ENCODE results near the gene KRTAP4-16.
"Not testable (repeated sequence)": the region's sequence is repeated elsewhere in the genome, so short reads cannot be mapped to it uniquely, and the experiment has no call there.

The KRTAP4-16 gene

DNA sequence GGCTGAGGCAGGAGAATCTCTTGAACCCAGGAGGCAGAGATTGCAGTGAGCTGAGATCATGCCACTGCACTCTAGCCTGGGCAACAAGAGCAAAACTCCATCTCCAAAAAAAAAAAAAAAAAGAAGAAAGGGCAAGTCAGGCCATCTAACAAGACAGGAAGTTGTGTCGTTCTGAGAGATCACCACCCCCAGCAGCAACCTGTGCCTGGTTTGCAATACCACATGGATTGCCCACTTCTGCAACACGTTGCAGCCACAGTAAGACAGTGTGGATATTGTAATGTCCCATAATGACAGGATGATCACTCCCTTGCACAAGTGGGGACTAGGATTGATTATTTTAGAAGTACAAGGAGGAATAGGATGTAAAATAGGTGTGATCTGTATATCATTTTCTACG lies 33.0 kb downstream of the KRTAP4-16 start:
- DNase-seq, result no peak

- DNase-seq, result no peak
These were observed 34.7 kb downstream of the KRTAP4-16 start for GRCh38 chr17:41067281-41067680.

GRCh38 chr17:41065829-41066624 lies 36.0 kb downstream of the KRTAP4-16 start, which contains the start of gene KRTAP2-4:
TSS of gene KRTAP2-4 (minus strand) at chr17:41065879. CDS start at chr17:41065845, 34 bp downstream.
- DNase-seq, result no peak

DNA sequence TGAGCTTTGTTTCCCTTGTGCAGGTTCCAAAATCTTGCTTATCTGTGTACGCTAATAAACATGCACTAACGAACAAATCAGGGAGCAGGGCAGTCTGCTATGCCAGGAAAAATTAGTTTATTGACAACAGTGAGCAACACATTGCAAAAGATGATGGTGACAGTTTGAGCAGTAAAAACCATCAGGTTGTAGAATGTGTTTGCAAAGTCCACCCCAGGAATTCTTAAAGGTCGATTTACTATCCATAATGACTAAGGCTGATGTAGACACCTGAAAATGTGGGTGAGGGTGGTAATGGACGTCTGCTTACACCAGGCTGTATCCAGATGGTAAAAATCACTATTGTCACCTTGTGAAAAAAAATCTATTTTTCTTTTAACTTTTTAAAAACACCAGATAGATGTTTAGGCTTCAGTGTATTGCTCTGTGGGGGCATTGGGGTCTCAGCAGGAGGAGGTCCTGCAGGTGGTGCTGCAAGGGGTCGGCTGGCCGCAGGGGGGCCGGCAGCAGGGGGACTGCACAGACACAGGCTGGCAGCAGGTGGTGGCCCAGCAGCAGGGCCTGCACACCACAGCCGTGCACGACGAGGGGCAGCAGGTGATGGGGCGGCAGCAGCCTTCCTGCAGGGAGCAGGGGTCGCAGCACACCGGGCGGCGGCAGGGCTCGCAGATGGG lies 36.9 kb downstream of the KRTAP4-16 start:
- not testable (repeated sequence) for DNase-seq

DNA sequence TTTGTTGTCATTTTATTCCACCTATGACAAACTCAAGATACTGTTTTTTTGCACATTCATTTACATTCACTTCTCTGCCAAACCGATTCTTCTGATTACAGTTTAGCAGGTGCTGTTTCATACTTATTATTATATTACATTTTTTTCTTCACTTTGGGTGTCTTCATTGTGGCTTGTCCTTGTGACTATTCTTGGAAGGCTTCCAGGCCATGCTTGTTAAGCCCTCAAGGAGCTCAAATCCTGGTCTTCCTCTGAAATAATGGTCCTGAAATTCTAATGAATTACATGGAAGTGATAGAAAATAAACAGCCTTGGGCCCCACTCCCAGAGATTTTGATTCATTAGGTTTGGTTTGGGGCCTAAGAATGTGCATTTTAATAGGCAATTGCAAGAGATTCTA lies 37.7 kb downstream of the KRTAP4-16 start:
- no peak for DNase-seq

GRCh38 chr17:41063449-41063848 lies 38.6 kb downstream of the KRTAP4-16 start:
- no peak for DNase-seq

- DNase-seq, result no peak
These were observed 40.0 kb downstream of the KRTAP4-16 start for GRCh38 chr17:41061964-41062363.

DNA sequence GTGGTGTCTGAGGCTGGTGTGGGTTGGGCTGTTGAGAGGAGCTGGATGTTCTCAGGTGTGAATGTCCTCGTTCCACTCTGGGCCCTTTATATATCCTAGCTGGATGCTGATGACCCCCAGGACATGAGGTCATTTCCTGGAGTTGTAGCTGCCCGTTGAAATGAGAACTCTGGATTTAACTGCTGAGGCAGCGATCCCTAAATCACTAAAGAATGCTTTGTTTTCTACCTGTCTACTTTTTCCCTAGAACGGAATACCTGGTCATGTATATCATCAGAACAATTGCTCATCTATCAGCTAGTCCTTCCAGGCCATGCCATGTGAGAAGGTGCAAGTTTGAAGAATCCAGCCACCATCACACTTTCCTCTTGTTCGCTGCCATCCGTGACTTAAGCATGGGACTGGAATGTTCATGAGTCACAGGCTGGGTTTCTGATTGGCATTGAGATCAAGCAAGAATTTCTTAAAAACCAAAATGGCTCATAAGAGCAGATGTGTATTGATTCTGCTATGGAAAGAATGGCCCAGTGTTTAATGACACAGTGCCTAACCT lies 41.9 kb downstream of the KRTAP4-16 start, which contains the start of gene KRTAP2-3:
Gene KRTAP2-3 (minus strand): TSS at position 63 of the 553 bp plus-strand sequence. CDS start 64 bp downstream, outside the sequence.
- no peak for DNase-seq

- DNase-seq, result not testable (repeated sequence)
These were observed 42.5 kb downstream of the KRTAP4-16 start for GRCh38 chr17:41059276-41060051.

GRCh38 chr17:41058741-41059140 lies 43.3 kb downstream of the KRTAP4-16 start:
- no peak for DNase-seq

DNA sequence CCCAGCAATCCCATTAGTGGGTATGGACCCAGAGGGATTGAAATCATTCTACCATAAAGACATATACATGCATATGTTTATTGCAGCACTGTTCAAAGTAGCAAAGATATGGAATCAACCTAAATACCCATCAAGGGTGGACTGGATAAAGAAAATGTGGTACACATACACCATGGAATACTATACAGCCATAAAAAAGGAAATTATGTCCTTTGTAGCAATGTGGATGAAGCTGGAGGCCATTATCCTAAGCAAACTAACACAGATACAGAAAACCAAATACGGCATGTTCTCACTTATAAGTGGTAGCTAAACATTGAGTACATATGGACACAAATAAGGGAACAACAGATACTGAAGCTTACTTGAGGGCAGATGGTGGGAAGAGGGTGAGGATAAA lies 44.5 kb downstream of the KRTAP4-16 start:
- DNase-seq, result no peak

DNA sequence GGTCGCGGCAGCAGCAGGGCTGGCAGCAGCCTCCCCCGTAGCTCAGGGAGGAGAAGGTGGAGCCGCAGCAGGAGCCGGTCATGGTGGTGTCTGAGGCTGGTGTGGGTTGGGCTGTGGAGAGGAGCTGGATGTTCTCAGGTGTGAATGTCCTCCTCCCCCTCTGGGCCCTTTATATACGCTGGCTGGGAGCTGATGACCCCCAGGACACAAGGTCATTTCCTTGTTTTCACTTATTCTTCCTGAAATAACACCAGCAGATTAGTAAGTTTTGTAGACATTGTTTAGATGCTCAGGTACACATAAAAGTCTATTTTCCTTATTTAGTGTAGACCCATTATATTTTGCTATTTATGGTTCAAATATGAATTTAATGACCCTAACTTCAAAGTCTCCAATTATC lies 46.9 kb downstream of the KRTAP4-16 start, which contains the start of gene KRTAP2-2:
Gene KRTAP2-2 (minus strand): TSS at position 101 of the 400 bp plus-strand sequence. CDS start 19 bp downstream, at position 82.
- DNase-seq, result not testable (repeated sequence)

DNA sequence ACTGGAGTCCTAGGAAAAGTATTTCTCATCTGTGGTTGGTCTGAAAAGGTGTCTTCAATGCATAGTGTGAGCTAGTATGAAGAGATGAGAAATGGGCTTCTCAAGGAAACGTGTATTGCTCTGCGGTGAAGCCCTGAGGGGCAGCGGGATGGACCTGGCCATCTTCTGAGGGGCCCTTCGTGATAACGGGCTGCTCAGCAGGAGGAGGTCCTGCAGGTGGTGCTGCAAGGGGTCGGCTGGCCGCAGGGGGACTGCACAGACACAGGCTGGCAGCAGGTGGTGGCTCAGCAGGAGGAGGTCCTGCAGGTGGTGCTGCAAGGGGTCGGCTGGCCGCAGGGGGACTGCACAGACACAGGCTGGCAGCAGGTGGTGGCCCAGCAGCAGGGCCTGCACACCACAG lies 47.5 kb downstream of the KRTAP4-16 start:
- not testable (repeated sequence) for DNase-seq

GRCh38 chr17:41054025-41054424 lies 48.0 kb downstream of the KRTAP4-16 start:
- DNase-seq, result no peak

DNA sequence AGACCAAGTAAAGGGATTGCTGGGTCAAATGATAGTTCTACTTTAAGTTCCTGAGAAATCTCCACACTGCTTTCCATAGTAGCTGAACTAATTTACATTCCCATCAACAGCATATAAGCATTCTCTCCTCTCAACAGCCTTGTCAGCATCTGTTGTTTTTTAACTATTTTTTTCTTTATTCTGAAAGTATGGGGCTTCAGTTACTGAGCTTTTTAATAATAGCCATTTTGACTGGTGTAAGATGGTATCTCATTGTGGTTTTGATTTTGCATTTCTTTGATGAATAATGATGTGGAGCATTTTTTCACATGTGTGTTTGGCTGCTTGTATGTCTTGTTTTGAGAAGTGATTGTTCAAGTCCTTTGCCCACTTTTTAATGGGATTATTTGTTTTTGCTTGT lies 49.4 kb downstream of the KRTAP4-16 start:
- DNase-seq, result no peak

Data from CD4-positive, alpha-beta T cell treated with Interleukin-10 for 1 hour (primary cell).